Fibroblast of skin of right biceps (primary cell): ENCODE results near the gene LRRTM3.

Experiments used
- DNase-seq: peaks from one replicate; pipeline ENCODE4 v3.0.0-alpha.2; 2013

Gene LRRTM3

DNA sequence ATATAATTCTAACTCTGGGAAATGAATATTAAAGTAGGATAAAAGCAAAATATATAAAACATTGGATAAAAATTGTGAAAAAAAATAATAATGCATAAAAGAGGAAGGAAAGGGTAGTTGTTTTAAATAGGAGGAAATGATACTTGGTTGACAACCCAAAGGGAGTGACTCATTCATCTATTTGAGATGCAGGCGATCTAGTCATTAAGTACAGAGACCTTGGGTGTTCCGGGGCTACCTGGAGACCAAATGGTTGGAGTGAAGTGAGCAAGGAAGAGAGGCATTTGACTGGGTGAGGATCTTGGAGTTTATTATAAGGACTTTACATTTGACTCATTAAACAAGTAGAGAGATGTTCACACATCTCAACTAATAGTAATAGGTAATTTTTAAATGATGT, 111.0 kb downstream of the LRRTM3 start:
- DNase-seq = no peak

DNA sequence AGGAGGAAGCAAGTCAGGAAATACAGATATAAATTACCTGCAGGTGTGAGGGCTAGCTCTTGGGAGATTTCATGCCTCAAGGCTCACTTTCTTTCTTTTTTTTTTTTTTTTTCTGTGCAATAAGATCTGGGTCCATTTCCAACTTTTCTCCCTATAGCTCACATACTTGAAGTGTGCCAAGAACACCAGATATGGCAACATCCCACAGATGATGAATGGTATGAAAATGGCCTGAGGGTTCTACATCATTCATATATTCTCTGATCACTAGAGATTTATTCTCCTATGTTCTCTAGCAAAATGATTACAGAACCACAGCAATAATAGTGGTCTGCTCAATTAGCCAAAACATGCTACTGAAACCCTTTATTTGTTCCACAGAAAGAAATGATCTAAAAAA, 117.2 kb downstream of the LRRTM3 start:
- DNase-seq = no peak

DNA sequence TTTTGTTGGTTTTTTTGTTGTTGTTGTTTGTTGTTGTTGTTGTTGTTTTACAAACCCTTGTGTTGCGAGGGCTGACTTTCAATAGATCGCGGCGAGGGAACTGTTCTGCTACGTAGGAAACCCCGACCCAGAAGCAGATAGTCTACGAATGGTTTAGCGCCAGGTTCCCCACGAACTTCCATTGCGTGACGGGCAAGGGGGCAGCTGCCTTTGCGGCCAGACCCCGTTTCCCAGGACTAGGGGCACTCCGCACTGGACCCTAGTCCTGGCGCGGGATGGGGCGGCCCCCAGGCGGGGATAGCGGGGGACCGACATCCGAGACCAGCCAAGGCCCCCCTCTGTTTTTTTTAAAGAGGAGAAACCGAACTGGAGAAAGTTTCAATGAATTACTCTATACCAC, 119.6 kb downstream of the LRRTM3 start:
- no peak for DNase-seq

DNA sequence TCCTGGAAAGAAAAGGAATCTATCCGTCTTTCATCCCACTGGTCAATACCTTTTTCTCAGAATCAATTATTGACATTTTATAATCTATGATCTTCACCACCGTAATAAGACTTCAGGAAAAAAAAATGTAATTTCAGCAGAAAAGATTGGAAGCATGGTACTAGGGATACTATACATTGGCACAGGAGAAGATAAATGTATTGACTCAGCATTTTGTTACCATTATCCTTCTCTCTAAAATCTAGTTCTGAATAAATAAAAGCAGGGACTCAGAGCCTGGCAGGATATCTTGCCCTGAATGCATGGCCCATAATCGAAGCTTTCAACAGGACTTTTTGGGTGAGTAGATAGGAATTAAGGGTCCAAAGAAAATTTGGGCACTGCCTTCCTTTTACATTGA, 120.7 kb downstream of the LRRTM3 start:
- no peak for DNase-seq

DNA sequence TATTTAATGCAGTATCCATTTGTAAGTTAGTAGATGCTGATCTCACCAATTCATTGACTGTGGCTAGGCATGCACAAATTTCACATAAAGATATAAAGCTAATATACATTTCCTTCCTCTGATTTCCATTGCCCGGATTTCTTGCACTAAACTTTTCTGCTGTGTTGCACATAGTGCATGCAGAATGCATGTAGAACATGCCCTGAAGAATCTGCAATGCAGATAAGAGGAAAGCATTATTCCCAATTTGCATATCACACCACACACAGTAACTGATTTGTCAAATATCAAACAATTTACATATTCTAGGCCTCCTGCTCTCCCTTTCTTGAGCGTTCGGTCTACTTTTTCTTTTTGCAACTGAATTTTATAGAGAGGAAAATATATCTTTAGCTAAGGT, 124.2 kb downstream of the LRRTM3 start:
- no peak for DNase-seq

DNA sequence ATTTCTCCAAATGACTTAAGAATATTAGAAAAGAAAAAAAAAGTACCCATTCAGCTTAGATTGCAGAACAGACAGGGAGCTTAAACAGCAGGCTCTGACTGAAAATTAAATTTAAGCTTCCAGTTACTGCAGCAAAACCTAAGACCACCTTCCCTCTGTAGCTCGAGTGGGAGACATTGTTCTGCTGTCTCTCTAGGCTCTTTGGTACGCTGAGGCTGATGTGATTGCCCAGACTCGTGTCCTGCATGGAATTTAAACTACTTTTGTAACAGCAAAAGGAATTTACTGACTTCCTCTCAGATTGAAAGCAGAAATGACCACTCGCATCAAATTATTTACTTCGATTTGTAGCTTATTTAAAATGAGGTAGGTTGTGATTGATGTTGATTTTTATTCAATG, 124.6 kb downstream of the LRRTM3 start:
- no peak for DNase-seq

DNA sequence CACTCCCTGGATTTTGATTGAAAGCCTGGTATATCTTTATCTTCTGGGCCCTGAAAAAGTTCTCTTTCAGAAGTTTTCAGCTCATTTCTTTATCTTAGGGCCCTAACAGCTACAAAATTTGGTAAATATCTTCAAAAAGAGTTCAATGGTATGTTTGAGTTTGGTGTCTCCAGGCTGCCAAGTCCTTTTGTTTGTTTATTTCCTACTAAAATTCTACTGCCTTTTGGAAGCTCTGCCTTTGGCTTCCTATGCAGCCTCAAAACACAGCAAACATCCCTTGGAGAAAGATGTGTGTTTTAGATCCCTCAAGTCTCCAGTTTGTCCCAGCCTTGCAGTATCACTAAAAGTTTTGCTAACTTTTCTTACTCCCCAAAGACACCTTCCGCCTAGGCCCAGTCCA, 146.8 kb downstream of the LRRTM3 start:
- DNase-seq = no peak

DNA sequence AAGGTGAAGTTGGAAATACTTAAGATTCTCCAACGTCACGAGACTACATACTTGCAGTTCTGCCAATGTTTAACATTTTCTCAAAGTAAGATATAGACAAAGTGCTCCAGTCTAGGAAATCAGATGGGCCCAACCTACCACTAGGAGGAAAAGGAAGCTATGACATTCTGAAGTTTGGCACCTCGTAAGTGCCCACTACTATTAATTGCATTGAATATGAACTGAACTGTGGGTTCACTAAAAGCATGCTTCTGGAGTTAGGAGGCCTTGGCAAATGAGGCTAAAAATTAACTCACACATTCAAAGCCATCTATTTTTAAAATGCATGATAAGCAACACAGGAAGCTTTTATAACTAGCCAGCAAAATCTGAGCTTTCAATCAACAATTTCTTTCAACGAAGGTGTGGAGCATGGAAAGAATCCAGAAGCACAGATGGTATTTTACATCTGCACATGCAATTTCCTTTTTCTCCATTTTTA, 149.7 kb downstream of the LRRTM3 start:
- DNase-seq = no peak

DNA sequence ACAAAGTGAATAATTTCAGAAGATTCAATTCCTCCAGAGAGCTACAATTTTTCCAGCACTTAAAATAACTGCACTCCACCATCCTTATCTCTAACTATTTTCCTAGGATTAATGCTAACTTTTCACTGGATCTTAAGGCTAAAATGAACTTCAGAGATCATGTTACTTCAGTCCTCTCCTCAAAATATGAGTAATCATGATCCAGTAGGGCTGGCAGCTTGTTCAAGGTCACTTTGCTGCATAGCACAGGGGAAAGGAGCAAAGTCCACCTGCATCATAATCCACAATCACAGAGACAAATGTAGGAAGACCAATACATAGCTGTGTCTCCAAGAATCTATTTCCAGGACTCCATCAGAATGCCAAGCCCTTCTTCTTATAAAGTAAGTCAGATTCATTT, 150.3 kb downstream of the LRRTM3 start:
- DNase-seq = no peak

DNA sequence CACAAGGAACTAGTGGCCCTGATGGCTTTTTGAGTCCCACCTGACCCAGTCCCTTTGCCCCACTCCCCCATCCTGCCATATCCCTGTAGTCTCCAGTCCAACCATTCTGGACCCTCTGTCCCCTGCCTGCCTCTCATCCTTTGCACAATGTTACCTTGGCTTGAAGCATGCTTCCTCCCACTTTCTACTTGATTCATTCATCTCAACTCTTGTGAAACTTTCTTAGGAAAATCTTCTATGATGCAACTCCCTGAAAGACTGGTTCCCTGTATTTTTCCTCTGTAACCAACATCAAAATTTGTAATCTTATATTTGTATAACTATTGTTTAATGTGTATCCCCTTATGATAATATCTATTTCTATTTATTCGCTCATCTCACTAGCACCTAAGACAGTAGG, 151.5 kb downstream of the LRRTM3 start:
- peak; percentile 30 for DNase-seq

DNA sequence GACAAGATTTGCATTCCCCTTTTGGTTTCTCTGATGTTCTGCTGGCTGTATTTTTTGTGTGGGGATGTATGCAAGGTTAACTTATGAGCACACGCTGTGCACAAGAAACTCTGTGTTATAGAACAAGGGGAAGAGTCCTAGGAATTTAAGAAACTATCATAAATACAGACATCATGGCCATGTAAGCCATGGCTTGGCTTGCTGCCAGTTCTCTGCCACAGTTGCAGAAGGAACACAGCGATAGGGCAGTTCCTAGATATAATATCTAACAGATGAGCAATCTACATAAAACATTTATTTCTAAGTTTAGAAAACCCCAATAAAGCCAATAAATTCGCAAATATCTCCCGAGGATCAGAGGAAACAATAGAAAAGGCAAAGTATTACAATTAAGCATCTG, 153.3 kb downstream of the LRRTM3 start:
- DNase-seq = peak; percentile 7

DNA sequence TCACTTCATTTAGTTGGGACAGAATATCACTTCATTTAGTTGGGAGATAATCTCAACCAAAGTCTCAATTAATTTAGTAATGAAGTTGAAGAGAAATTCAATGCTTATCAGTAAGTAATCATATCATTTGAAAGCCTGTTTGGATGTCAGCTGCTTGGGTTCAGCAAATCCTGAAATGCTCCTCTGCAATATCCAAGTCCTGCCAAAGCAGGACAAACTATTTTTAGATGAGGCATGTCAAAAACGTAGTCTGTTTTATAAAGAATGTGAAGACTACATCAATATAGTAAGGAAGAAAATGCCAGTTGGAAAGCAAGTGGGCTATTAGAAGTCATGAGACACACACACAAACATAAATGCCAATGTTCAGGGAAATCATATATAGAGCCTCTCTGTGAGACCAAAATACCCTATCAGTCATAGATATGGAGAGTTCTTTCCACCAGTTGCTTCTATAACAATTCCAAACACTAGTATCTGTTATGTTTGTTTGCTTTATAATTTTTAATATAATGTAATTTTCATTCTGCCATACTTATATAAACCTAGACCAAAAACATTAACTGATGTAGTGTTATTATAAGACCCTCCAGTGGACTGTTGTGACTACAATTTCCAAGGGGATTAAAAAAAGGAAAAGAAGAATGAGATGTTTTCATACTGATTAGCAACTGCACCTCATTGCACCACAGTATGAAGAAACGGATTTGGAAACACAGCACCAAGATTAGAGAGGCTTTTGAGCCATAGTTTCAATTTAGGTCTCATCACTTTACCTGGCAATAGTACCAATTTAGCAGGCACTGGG, 160.7 kb downstream of the LRRTM3 start:
- DNase-seq = no peak

DNA sequence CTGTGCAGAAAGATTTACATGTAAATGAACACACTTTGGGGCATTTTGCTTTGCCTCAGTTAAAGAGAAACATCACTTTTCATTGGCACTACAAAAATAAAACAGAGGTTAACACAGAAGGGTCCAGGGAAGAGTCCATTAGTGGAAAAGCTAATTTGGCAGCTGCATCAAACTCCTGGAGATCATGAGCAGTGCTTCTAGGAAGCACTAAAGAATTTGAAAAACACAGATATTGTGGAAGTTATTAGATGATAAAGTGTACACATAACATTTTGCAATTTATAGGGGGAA, 161.2 kb downstream of the LRRTM3 start:
- no peak for DNase-seq

DNA sequence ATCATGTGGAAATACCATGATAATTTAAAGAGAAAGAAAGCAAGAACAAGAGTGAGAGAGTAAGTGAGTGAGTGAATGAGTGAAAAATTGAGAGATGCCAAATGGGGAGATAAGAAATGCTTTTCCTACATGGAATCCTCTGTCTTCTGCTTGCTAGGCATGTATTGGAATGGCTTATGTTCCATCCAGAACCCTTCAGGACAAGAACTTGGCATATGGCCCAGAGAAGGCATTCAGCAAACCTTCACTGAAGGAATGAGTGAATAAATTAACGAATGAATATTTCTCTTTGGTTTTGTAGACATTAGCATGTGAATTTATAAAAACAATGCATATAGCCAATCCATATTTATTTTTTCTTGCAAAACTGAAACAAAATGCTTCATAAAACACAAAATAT, 162.2 kb downstream of the LRRTM3 start:
- DNase-seq = no peak

DNA sequence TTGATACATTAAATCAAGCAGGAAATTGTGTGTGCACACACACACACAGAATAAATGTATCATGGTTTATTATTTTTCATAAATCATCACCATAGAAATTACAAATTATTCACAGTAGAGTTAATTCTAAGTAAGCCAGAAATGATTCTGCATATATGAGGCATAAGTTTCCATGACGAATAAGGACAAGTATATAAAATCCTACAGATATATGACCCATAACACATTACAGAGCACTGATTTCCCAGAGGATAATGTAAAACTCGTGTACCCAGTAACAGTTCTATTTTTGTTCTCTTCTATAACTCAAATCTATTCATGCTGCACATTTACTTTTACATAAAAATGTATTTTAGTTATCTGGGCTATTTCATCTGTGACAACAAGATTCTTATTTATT, 169.7 kb downstream of the LRRTM3 start:
- DNase-seq = no peak

DNA sequence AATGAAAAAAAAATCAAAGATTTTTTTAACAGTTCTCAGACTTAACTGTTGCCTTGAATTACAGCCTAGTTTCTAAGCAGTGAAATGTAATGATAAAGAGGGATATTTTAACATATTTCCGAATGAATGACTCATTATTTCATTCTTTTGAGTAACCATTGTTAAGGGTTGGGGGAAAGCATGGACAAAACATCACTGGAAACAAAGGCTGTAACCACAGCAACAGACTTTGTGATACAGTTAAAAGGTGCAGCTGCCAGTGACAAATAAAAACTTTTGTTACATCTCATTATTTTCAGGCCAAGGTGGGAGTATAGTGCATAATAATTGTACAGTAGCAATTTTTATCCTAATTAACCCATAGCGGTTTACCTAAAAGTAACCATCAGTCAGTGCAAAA, 172.6 kb downstream of the LRRTM3 start:
- peak; percentile 16 for DNase-seq

DNA sequence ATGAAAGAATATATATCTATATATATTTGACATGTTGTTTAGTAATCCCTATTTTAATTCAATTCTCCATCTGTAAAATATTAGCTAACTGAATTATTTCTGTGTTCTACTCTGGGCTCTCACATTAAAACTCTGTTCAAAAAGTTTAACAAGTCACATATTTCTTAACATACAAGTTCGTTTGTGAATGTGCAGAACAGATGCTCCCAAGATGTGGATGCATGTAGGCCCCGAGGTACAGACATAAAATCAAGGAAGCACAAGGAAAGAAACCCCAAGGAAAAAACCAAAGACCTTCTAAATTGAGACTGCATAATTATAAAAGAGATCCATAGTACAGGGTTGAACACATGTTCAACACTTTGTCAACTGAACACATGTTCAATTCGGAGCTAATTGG, 175.1 kb downstream of the LRRTM3 start:
- no peak for DNase-seq

DNA sequence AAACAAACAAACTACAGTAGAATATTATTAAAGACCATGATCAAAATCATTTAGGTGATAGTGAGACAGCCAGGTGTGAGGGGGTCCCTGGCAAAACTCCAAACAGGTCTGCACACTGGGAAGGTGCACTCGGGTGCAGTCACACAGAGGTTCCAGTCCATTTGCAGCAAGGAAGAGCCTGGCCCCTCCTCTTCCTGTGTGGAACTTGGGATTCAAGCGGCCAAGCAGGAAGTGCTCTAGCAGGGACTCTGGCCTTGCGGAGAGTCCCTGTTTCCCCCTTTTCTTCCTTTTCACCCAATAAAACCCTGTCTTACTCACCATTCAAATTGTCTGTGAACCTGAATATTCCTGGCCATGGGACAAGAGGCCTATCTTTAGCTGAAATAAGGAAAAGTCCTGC, 181.8 kb downstream of the LRRTM3 start:
- no peak for DNase-seq

DNA sequence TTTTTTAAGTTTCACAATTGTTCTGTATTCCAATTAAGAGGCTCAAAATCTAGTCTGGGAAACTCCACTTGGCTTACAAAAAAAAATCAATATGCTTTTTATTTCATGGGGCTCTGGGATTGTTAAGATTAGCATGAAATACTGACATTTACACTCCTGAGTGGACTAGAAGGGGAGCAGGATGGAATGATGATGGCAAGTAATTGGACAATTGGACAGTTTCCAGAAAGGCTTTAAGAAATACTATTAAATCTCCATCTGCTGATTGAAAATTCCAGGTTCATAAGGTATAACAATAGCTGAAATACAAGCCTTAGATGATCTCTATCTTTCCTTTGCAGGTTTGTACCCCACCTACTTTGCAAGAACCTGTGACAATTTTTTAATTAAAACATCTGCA, 184.4 kb downstream of the LRRTM3 start:
- no peak for DNase-seq

DNA sequence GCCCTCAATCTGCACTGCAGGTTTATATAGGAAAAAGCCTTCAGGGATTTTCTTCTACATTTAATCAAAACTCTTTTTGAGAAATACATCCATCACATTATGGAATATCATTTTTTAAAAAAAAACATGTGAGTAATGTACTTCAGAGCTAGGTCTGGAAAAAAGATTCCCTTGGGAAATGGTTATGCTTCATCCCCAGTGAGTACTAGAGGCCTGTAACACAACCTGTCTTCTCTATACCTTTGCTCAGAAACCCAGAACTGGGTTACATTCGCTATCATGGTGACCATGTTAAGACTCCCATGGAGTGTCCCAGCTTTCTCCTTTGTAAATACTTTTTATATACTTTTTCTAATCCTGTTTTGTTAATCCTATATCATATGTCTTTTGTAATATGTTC, 186.9 kb downstream of the LRRTM3 start:
- no peak for DNase-seq

DNA sequence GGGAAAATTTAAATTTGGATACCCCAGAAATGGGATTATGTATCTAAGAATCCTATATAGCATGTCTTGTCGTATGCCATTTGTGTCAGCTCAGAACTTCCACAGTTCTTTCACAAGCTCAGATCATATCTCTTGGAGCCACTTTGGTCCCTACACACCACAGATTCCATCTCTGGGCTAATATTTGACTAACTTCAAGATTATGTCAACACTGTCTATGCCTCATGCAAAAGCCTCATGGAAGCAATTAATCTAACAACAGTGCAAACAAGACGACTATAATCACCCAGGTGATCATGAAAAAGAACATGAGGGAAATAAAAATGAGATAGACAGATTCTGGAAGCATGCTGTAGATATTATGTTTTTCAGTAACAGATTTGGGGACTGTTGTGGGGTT, 189.1 kb downstream of the LRRTM3 start:
- DNase-seq = peak; percentile 12

DNA sequence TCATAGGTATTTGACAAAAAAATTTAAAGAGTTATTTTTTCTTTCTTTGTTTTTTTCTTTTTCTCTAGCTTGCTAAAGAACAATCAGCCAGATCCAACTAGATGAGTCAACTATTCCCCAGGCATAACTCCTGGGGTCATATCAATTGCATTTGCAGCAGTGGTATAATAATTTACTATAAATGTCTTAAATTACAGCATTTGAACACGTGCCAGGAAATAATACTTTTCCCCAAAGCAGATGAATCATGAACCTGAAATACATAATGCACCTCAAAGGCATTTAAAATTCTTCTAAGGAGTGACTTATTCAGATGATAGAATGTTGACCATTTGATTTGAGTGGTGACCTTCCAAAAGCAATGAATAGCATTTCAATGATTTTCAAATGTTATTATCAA, 190.1 kb downstream of the LRRTM3 start:
- peak; percentile 74 for DNase-seq

DNA sequence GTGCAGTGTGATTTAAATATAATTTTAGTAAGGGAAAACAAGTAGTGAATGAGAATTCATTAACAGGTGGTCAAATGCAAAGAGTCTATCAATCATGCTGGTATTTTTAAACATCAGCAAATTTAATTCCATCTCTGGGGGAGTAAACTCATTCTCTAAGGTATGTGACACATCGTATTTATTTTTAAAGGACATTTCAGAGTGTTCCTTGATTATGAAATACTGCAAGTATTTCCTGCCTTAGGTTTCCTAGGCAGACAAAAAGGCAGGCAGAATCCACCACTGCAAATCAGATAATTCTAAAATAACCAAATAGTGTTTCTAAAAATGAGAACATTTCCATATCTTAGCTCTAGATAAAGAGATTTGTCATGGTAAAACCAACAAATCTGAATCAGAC, 193.8 kb downstream of the LRRTM3 start:
- peak; percentile 25 for DNase-seq

DNA sequence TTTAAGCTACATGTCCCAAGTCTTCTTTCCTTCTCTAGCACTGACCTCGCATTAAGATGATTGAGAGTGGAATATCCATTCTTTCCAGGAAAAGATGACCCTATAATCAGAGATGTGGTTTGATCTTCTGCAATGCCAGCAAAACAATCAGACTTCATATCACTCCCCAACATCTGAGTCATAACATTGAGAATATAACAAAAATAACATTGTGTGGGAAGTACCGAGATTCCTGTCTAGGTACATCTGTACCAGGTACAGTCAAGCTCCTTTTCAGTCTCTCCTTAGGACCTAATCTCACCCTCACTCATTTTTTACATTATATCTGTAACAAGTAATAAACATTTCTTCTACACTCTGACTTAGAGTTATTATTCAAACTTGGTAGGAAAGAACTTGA, 201.6 kb downstream of the LRRTM3 start:
- no peak for DNase-seq

DNA sequence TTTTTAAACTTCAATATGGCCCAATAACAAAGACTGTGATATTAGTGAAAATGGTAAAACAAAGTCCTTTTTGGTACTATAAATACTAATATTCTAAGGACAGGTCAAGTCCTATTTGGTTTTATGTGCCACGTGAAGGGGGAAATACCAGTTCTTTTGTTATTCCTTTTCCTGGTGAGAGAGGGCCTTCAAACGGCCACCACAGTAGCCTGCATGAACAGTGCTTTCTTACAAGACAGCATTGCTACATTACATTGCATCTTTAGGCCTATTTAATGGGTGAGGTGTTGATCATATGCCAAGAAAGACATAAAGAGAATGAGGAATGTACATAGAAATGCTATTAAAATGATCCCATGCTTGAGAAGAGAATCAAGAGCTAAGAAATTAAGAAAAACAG, 214.8 kb downstream of the LRRTM3 start:
- DNase-seq = no peak

DNA sequence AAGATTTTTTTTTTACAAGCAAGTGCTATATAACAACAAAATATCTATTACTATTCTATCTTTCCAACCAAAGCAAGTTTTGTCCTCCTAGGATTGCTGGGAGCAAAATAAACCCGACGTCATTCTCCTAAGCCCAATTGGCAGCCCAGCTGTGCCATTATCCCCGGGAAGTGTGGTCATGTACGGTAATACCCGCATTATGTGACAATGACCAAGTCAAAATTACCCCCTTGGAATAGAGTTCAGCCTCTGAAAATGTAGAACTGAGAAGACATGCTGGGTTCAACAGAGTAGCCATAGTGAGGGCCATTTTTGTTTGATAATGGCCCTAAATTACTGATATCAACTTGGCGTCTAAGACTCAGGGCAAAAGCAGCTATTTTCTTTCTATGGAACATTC, 215.5 kb downstream of the LRRTM3 start:
- DNase-seq = no peak
